Muscle layer of duodenum (tissue), 2 donors: ENCODE results near the gene NXPH4.

Experiments
- H3K27ac ChIP-seq: one replicate; pipeline ENCODE4 v1.7.0; 2013; ENCODE audit warnings: mild to moderate bottlenecking, low read length
- H3K27me3 ChIP-seq: one replicate; pipeline ENCODE4 v1.7.0; 2013; ENCODE audit warnings: low read depth, mild to moderate bottlenecking, control low read depth, low read length
- H3K36me3 ChIP-seq, 2 donors: one replicate each; pipeline ENCODE4 v1.7.0; 2013; ENCODE audit warnings: low read length in 2 of 2, control low read depth in 1 of 2, mild to moderate bottlenecking in 1 of 2; ENCODE audit not compliant: insufficient read depth in 2 of 2, control insufficient read depth in 1 of 2
- H3K4me1 ChIP-seq, 2 donors: one replicate each; pipeline ENCODE4 v1.7.0; 2013; ENCODE audit warnings: low read length in 2 of 2, mild to moderate bottlenecking in 2 of 2, control low read depth in 1 of 2, moderate library complexity in 1 of 2; ENCODE audit not compliant: insufficient read depth in 2 of 2, control insufficient read depth in 1 of 2
- H3K4me3 ChIP-seq, 2 donors: one replicate each; pipeline ENCODE4 v1.7.0; 2013; ENCODE audit warnings: low read length in 2 of 2, low read depth in 1 of 2, mild to moderate bottlenecking in 1 of 2
- H3K9me3 ChIP-seq, 2 donors: one replicate each; pipeline ENCODE4 v1.7.0; 2013; ENCODE audit warnings: low read length in 2 of 2, control low read depth in 1 of 2, mild to moderate bottlenecking in 1 of 2; ENCODE audit not compliant: control insufficient read depth in 1 of 2
- donor health status: healthy.

NXPH4 gene

DNA sequence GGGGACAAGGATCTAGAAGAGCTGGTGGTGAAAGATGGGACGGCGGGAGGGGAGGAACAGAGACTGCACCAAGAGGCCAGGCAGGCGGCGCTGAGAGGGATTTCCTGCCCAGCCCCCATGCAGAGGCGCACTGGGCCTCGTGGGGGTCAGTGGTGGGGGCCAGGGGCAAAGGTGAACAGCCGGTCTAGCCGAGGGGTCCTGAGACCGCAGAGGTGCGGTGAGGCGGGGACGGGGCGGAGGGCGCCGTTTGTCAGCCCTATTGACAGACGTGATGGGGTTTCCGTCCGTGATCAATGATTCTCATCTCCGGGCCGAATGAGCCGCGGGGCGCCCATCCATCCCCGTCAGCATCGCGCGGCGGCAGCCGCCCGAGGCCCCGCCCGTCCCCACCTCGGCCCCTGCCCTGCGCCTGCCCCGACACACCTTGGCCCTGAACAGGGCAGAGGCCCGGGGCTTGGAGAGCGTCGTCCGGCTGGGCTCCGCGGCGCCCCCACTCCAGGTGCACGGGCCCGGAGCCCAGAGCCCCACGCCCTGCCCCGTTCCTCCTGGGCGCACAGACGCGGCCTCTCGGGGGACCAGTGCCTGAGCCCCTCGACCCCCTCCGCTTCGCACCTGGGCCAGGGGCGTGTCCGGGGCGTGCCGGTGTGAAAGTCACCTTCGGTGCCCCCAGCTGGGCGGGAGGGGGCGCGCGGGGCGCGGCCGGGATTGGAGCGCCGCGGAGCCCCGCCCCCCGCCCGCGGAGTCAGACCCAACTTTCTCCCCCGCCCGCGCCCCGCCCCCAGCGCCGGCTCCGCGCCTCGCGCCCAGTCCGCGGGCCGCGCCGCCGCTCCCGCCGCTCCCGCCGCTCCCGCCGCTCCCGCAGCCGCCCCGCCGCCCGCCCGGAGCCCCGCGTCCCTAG lies at the start of gene NXPH4:
Gene NXPH4 (plus strand): TSS at position 781 of the 898 bp plus-strand sequence. CDS start 176 bp downstream, outside the sequence.
- Histone ChIP-seq H3K9me3 (no peaks in the 10 kb centered on the region), H3K27me3 (peaks cover 59% of the 10 kb centered on the region), H3K27ac (no peak within 1 kb of the TSS), H3K4me1 (peaks cover 0 to 48% of the 10 kb centered on the region in 2 donors), H3K36me3 (peaks cover 0 to 18% of the 10 kb centered on the region in 2 donors), H3K4me3 (peak within 1 kb of the TSS in 1 of 2 donors; percentile 65)

DNA sequence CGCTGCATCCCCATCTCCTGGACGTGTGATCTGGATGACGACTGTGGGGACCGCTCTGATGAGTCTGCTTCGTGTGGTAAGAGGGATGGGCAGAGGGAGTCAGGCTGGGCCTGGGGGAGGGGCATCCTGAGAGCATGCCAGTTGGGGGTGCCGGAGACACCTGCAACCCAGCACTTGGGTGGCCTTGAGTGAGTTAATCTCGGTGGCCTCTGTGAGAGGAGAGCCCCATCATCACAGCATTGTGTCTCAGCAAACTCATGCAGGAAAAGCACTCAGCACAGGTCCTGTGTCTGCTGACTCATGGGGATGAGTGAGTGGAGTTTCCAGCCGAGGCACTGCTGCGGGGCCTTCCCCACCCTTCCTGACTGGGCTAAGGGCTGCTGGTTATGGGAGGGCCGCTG lies 49.6 kb upstream of the NXPH4 start:
- Histone ChIP-seq H3K4me1 (peaks cover 0 to 12% of the 10 kb centered on the region in 2 donors), H3K27me3 (no peaks in the 10 kb centered on the region), H3K9me3 (no peaks in the 10 kb centered on the region), H3K4me3 (no peak overlapping the region), H3K36me3 (peaks cover 55 to 79% of the 10 kb centered on the region in 2 donors), H3K27ac (no peak overlapping the region)

DNA sequence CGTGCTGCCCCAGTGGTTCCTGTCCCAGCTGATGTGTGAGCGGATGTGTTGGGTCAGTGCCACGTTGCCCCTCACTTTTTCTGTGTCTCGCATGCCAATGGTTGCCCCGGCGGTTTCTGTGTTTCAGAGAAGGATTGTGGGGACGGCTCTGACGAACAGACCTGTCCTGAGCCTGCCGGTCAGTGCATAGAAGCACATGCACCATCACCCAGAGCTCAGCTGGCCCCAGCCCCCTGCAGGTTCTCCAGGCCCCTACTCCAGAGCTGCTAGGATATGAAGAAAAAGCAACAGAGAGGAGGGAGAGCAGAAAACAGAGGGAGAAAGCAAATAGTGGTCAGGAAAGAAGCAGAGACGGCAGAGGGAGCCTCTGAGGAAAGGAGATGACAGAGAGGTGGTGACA lies 48.5 kb upstream of the NXPH4 start:
- Histone ChIP-seq H3K9me3 (no peaks in the 10 kb centered on the region), H3K27ac (no peak overlapping the region), H3K4me3 (no peak overlapping the region), H3K4me1 (peaks cover 0 to 7% of the 10 kb centered on the region in 2 donors), H3K36me3 (peaks cover 48 to 71% of the 10 kb centered on the region in 2 donors), H3K27me3 (no peaks in the 10 kb centered on the region)

DNA sequence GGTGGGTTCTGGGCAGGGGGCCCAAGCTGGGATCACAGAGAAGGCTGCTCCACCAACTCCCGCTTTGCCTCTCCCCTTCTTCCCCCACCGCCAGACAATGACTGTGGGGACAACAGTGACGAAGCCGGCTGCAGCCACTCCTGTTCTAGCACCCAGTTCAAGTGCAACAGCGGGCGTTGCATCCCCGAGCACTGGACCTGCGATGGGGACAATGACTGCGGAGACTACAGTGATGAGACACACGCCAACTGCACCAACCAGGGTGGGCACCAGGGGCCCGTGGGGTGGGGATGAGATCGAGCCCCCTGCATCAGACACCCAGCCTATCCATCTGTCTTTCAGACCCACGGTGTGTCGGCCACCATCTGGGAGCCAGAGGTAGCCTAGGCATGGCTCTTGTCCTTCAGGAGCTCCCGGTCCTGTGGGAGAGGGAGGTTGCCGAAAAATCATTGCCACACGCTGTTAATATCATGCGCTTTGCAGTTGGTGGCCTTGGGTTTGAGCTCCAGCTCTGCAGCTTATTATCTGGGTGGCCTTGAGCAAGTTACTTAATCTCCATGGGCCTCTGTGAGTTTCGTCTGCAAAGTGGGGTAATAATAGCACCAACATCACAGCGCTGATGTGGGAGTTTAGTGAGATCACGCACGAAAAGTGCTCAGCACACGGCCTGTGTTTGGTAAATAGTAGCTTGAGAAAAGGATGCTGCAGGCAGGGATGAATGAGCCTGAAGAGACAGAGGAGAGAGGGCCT lies 47.4 kb upstream of the NXPH4 start:
- Histone ChIP-seq H3K4me3 (no peak overlapping the region), H3K4me1 (peaks cover 0 to 7% of the 10 kb centered on the region in 2 donors), H3K27me3 (no peaks in the 10 kb centered on the region), H3K9me3 (no peaks in the 10 kb centered on the region), H3K36me3 (peaks cover 53 to 80% of the 10 kb centered on the region in 2 donors), H3K27ac (no peak overlapping the region)

DNA sequence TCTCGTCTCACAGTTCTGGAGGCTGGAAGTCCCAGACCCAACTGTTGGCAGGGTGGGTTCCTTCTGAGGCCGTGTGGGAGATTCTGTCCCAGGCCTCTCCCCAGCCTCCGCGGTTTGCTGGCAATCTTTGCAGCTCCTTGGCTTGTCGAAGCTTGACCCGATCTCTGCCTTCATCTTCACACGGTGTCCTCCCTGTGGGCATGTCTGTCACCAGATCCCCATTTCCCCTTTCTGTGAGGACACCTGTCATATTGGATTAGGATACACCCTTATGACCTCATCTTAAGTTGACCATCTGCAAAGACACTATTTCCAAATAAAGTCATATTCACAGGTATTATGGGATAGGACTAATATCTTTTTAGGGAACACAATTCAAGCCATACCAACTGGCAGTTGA lies 46.6 kb upstream of the NXPH4 start:
- Histone ChIP-seq H3K9me3 (no peaks in the 10 kb centered on the region), H3K4me3 (no peak overlapping the region), H3K27ac (no peak overlapping the region), H3K36me3 (peaks cover 46 to 80% of the 10 kb centered on the region in 2 donors), H3K27me3 (no peaks in the 10 kb centered on the region), H3K4me1 (peaks cover 0 to 7% of the 10 kb centered on the region in 2 donors)

DNA sequence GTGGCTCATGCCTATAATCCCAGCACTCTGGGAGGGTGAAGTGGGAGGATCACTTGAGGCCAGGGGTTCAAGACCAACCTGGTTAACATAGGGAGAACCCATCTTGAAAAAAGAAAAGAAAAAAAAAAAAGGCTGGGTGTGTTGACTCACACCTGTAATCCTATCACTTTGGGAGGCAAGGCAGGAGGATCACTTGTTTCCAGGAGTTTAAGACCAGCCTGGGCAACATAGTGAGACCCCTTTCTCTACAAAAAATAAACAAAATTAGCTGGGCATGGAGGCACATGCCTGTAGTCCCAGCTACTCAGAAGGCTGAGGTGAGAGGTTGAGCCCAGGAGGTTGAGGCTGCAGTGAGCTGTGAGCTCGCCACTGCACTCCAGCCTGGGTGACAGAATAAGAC lies 46.2 kb upstream of the NXPH4 start:
- peaks cover 45 to 78% of the 10 kb centered on the region in 2 donors for H3K36me3 ChIP-seq
- no peak overlapping the region for H3K4me3 ChIP-seq
- H3K27me3 ChIP-seq, result no peaks in the 10 kb centered on the region
- no peaks in the 10 kb centered on the region for H3K9me3 ChIP-seq
- peaks cover 0 to 7% of the 10 kb centered on the region in 2 donors for H3K4me1 ChIP-seq
- no peak overlapping the region for H3K27ac ChIP-seq

DNA sequence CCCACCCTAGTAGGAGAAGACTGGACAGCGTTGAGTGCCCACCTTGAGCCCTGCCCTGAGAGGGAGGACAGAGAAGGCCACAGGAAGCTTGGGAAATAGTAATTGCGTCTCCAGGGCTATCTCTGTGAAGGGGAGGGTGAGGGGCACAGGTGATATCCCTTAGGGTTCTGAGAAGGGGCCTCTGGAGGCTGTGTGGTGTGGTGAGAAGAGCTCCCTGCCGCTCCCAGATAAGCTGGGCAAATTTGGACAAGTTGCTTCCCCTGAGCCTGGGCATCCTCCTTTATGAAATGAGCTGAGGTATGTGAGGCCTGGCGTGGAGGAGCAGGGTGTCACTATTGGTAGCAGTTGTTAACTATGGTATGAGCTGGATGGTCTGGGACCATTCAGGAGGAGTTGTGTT lies 45.7 kb upstream of the NXPH4 start:
- no peaks in the 10 kb centered on the region for H3K27me3 ChIP-seq
- H3K4me1 ChIP-seq, result peaks cover 0 to 7% of the 10 kb centered on the region in 2 donors
- H3K9me3 ChIP-seq, result no peaks in the 10 kb centered on the region
- H3K4me3 ChIP-seq, result no peak overlapping the region
- H3K27ac ChIP-seq, result no peak overlapping the region
- peaks cover 42 to 76% of the 10 kb centered on the region in 2 donors for H3K36me3 ChIP-seq

DNA sequence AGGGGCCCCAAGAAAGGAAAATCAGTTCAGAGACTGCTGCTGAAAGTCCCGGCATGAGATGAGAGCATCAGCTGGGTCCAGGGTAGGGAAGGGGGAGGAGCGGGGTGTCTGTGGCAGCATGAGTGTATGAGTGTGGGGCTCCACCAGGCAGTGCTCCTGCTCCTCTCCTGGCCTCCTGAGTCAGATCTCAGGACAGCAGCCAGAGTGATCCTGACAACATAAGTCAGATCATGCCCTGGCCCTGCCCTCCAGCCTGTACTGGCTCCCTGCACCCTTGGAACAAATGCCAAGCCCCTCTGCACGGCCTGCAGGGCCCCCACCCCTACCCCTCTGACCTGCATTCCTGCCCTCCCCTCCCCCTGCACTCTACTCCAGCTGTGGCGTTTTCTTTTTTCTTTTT lies 44.9 kb upstream of the NXPH4 start:
- H3K36me3 ChIP-seq, result peaks cover 46 to 75% of the 10 kb centered on the region in 2 donors

DNA sequence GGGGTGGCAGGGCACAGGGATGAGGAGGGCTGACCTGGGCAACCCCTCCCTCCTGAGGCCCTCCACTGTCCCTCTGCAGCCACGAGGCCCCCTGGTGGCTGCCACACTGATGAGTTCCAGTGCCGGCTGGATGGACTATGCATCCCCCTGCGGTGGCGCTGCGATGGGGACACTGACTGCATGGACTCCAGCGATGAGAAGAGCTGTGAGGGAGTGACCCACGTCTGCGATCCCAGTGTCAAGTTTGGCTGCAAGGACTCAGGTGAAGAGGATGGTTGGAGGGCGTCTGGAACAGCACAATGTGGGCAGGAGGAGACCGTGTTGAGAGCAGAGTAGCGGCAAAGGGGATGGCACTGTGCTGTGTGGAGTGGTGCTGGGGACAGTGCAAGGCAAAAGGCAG lies 43.5 kb upstream of the NXPH4 start:
- no peaks in the 10 kb centered on the region for H3K27me3 ChIP-seq
- peaks cover 43 to 75% of the 10 kb centered on the region in 2 donors for H3K36me3 ChIP-seq
- H3K9me3 ChIP-seq, result no peaks in the 10 kb centered on the region
- peaks cover 0 to 7% of the 10 kb centered on the region in 2 donors for H3K4me1 ChIP-seq
- no peak overlapping the region for H3K4me3 ChIP-seq
- no peak overlapping the region for H3K27ac ChIP-seq

More for the DNA sequence above, 44.9 kb upstream of the NXPH4 start:
- H3K9me3 ChIP-seq, result no peaks in the 10 kb centered on the region
- no peaks in the 10 kb centered on the region for H3K27me3 ChIP-seq
- peaks cover 0 to 7% of the 10 kb centered on the region in 2 donors for H3K4me1 ChIP-seq
- no peak overlapping the region for H3K4me3 ChIP-seq
- no peak overlapping the region for H3K27ac ChIP-seq

DNA sequence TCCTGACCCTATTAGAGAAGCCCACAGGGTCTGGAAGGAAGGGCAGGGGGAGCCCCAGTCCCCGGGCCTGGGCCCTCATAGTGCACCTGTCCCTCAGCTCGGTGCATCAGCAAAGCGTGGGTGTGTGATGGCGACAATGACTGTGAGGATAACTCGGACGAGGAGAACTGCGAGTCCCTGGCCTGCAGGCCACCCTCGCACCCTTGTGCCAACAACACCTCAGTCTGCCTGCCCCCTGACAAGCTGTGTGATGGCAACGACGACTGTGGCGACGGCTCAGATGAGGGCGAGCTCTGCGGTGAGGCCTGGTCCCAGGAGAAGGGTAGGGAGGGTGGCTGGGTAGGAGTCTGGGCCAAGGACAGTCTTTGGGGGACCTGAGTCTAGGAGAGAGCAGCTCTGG lies 42.9 kb upstream of the NXPH4 start:
- peaks cover 0 to 7% of the 10 kb centered on the region in 2 donors for H3K4me1 ChIP-seq
- no peaks in the 10 kb centered on the region for H3K27me3 ChIP-seq
- H3K36me3 ChIP-seq, result peaks cover 45 to 74% of the 10 kb centered on the region in 2 donors
- no peaks in the 10 kb centered on the region for H3K9me3 ChIP-seq
- no peak overlapping the region for H3K4me3 ChIP-seq
- H3K27ac ChIP-seq, result no peak overlapping the region

DNA sequence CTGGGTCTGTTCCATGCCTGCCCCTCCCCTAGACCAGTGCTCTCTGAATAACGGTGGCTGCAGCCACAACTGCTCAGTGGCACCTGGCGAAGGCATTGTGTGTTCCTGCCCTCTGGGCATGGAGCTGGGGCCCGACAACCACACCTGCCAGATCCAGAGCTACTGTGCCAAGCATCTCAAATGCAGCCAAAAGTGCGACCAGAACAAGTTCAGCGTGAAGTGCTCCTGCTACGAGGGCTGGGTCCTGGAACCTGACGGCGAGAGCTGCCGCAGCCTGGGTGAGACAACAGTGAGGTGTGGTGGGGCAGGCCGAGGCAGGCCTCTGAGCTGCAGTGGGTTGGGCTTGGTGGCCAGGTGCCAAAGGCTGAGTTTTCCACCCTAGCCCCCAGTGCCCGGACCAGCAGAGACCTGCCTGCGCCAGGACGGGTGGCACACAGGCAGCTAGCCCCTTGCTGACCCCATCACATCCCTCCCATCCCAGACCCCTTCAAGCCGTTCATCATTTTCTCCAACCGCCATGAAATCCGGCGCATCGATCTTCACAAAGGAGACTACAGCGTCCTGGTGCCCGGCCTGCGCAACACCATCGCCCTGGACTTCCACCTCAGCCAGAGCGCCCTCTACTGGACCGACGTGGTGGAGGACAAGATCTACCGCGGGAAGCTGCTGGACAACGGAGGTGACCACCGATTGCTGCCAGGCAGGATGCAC lies 41.0 kb upstream of the NXPH4 start:
- Histone ChIP-seq H3K4me1 (peaks cover 0 to 7% of the 10 kb centered on the region in 2 donors), H3K27me3 (no peaks in the 10 kb centered on the region), H3K9me3 (no peaks in the 10 kb centered on the region), H3K4me3 (no peak overlapping the region), H3K36me3 (peaks cover 49 to 77% of the 10 kb centered on the region in 2 donors), H3K27ac (no peak overlapping the region)
